ENCODE results near the gene LBP. TPM values are rescaled to one million over a fixed set of nuclear protein-coding genes. Genes with fewer than 3 reads are reported as not detected.

LBP gene
- polyA plus RNA-seq, 1 of the 3 experiments (the other 2 are of a cell fraction), result 0.03 TPM

DNA sequence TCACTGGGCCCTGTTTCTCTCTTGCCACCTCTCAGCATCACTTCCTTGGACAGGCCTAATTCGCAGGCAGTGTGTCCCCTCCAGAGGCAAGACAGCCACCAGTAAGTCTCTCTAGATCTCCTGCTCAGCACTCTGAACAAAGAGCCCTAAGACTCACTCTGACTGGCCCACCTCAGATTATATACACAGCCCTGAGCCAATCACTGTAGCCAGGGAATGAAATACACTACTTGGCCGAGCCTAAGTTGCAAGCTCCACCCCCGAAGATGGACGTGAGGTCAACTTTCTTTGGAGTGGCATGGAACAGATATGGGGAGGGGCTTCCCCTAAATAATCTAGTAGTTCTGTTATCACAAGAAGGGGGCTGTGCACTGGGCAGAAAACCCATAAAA, 38.2 kb upstream of the LBP start:
- WGBS (ENCODE audit: low lambda C conversion rate), result 29% methylated on average over 1 of the region's 4 CpGs
- no peak overlapping the region for H3K27ac ChIP-seq (ENCODE audit: low read depth in 2 of 2, low read length in 1 of 2)
- TF ChIP-seq RCOR1 (IDR thresholded peaks at IDR 0.05; ENCODE audit: low read length) (no peak), TAF1 (IDR thresholded peaks at IDR 0.05; ENCODE audit: borderline replicate concordance, low read depth, low read length) (no peak), ELF1 (IDR thresholded peaks at IDR 0.05) (no peak), RXRA (IDR thresholded peaks at IDR 0.05; ENCODE audit: borderline replicate concordance, low read depth) (no peak), CHD2 (IDR thresholded peaks at IDR 0.05; ENCODE audit: low read length, partially characterized antibody) (no peak), SIN3A (IDR thresholded peaks at IDR 0.05; ENCODE audit: borderline replicate concordance, low read depth, low read length) (no peak), TEAD4 (IDR thresholded peaks at IDR 0.05; ENCODE audit: borderline replicate concordance, insufficient read depth) (no peak), FOSL2 (IDR thresholded peaks at IDR 0.05; ENCODE audit: borderline replicate concordance, low read depth) (no peak), TCF12 (IDR thresholded peaks at IDR 0.05) (no peak), SMC3 (IDR thresholded peaks at IDR 0.05; ENCODE audit: low read depth, low read length) (no peak), MEF2A (IDR thresholded peaks at IDR 0.05; ENCODE audit: borderline replicate concordance, low read depth) (no peak)
- TF ChIP-seq, protein P1, sequence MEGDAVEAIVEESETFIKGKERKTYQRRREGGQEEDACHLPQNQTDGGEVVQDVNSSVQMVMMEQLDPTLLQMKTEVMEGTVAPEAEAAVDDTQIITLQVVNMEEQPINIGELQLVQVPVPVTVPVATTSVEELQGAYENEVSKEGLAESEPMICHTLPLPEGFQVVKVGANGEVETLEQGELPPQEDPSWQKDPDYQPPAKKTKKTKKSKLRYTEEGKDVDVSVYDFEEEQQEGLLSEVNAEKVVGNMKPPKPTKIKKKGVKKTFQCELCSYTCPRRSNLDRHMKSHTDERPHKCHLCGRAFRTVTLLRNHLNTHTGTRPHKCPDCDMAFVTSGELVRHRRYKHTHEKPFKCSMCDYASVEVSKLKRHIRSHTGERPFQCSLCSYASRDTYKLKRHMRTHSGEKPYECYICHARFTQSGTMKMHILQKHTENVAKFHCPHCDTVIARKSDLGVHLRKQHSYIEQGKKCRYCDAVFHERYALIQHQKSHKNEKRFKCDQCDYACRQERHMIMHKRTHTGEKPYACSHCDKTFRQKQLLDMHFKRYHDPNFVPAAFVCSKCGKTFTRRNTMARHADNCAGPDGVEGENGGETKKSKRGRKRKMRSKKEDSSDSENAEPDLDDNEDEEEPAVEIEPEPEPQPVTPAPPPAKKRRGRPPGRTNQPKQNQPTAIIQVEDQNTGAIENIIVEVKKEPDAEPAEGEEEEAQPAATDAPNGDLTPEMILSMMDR (IDR thresholded peaks at IDR 0.05), result no peak
- TF ChIP-seq, protein P2, sequence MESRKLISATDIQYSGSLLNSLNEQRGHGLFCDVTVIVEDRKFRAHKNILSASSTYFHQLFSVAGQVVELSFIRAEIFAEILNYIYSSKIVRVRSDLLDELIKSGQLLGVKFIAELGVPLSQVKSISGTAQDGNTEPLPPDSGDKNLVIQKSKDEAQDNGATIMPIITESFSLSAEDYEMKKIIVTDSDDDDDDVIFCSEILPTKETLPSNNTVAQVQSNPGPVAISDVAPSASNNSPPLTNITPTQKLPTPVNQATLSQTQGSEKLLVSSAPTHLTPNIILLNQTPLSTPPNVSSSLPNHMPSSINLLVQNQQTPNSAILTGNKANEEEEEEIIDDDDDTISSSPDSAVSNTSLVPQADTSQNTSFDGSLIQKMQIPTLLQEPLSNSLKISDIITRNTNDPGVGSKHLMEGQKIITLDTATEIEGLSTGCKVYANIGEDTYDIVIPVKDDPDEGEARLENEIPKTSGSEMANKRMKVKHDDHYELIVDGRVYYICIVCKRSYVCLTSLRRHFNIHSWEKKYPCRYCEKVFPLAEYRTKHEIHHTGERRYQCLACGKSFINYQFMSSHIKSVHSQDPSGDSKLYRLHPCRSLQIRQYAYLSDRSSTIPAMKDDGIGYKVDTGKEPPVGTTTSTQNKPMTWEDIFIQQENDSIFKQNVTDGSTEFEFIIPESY (IDR thresholded peaks at IDR 0.05; ENCODE audit: borderline replicate concordance, low read depth), result no peak
- H4K20me1 ChIP-seq (ENCODE audit: insufficient read depth), result no peaks in the 10 kb centered on the region
- no peak overlapping the region for H3K9ac ChIP-seq
- H3F3A ChIP-seq (replicated peaks; ENCODE audit: insufficient read depth), result peaks cover 4% of the 10 kb centered on the region
- no peaks in the 10 kb centered on the region for H3K9me3 ChIP-seq
- H3K36me3 ChIP-seq (replicated peaks in 1 of 2; ENCODE audit: control insufficient read depth in 1 of 2, insufficient read depth in 2 of 2, low read length in 1 of 2), result no peaks in the 10 kb centered on the region
- H3K4me3 ChIP-seq (ENCODE audit: low read depth in 2 of 2, low read length in 1 of 2), result no peak overlapping the region
- H3K9me2 ChIP-seq, result no peaks in the 10 kb centered on the region
- no peaks in the 10 kb centered on the region for H3K27me3 ChIP-seq (ENCODE audit: insufficient read depth)
- no peaks in the 10 kb centered on the region for H3K79me2 ChIP-seq (ENCODE audit: insufficient read depth)
- POLR2A ChIA-PET, result no interaction called here
- DNase-seq, result no peak
- H3K4me1 ChIP-seq (ENCODE audit: control insufficient read depth in 1 of 2, insufficient read depth in 2 of 2, low read depth in 1 of 2, low read length in 1 of 2), result no peaks in the 10 kb centered on the region
- H2AFZ ChIP-seq (ENCODE audit: low read depth), result no peak overlapping the region
- CTCF ChIA-PET, result interaction anchor here (0.9 to 1.5 kb wide), 3 partner anchors 78 to 744 kb away, joined by 3 read pairs; no protein-coding TSS in a partner anchor
- H3K4me2 ChIP-seq, result no peak overlapping the region

DNA sequence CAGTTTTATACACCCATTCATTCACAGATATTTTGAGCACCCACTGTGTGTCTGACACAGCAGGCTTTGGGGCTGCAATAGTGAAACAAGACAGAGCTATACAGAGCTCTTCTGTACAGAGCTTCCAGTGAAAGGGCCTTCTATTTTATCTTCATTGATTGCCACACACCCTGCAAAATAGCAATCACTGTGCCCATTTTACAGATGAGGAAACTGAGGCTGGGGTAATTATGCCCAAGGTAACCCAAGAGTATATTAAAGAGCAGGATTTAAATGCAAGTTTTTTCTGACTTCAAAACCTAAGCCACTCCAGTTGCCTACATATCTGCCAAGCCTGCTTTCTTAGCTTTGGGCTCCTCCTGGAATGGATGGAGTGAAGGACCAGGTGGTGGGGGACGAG, 37.8 kb upstream of the LBP start:
- no peak overlapping the region for H3K4me2 ChIP-seq
- TF ChIP-seq JUND (IDR thresholded peaks at IDR 0.05) (no peak), POLR2AphosphoS5 (IDR thresholded peaks at IDR 0.05; ENCODE audit: low read depth, low read length) (no peak), TEAD4 (IDR thresholded peaks at IDR 0.05; ENCODE audit: borderline replicate concordance, insufficient read depth) (no peak), FOXJ3 (CRISPR knock-in tag; IDR thresholded peaks at IDR 0.05) (no peak), NFIC (IDR thresholded peaks at IDR 0.05; ENCODE audit: borderline replicate concordance) (no peak), NRF1 (IDR thresholded peaks at IDR 0.05; ENCODE audit: low read depth, low read length) (no peak), RCOR1 (IDR thresholded peaks at IDR 0.05; ENCODE audit: low read length) (no peak), FOSL2 (IDR thresholded peaks at IDR 0.05; ENCODE audit: borderline replicate concordance, low read depth) (no peak), RFX5 (IDR thresholded peaks at IDR 0.05; ENCODE audit: low read length) (no peak)
- TF ChIP-seq, protein P1 (IDR thresholded peaks at IDR 0.05), result no peak
- TF ChIP-seq, protein P3, sequence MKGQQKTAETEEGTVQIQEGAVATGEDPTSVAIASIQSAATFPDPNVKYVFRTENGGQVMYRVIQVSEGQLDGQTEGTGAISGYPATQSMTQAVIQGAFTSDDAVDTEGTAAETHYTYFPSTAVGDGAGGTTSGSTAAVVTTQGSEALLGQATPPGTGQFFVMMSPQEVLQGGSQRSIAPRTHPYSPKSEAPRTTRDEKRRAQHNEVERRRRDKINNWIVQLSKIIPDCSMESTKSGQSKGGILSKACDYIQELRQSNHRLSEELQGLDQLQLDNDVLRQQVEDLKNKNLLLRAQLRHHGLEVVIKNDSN (IDR thresholded peaks at IDR 0.05; ENCODE audit: borderline replicate concordance, low read depth), result no peak
- POLR2A ChIA-PET, result no interaction called here
- no peak overlapping the region for H2AFZ ChIP-seq (ENCODE audit: low read depth)
- H3K4me3 ChIP-seq (ENCODE audit: low read depth in 2 of 2, low read length in 1 of 2), result no peak overlapping the region
- DNase-seq, result no peak
- H3K9ac ChIP-seq, result no peak overlapping the region
- H3K9me2 ChIP-seq, result no peaks in the 10 kb centered on the region
- H3K79me2 ChIP-seq (ENCODE audit: insufficient read depth), result no peaks in the 10 kb centered on the region
- H3K4me1 ChIP-seq (ENCODE audit: control insufficient read depth in 1 of 2, insufficient read depth in 2 of 2, low read depth in 1 of 2, low read length in 1 of 2), result no peaks in the 10 kb centered on the region
- H3K27ac ChIP-seq (ENCODE audit: low read depth in 2 of 2, low read length in 1 of 2), result no peak overlapping the region
- H3K36me3 ChIP-seq (replicated peaks in 1 of 2; ENCODE audit: control insufficient read depth in 1 of 2, insufficient read depth in 2 of 2, low read length in 1 of 2), result no peaks in the 10 kb centered on the region
- 67% methylated on average over 1 of the region's 1 CpG for WGBS (ENCODE audit: low lambda C conversion rate)
- CTCF ChIA-PET, result interaction anchor here (0.7 to 1.5 kb wide), 4 partner anchors 13 to 251 kb away, joined by 3 to 4 read pairs (median 3); no protein-coding TSS in a partner anchor
- no peaks in the 10 kb centered on the region for H3K9me3 ChIP-seq
- no peaks in the 10 kb centered on the region for H4K20me1 ChIP-seq (ENCODE audit: insufficient read depth)
- H3K27me3 ChIP-seq (ENCODE audit: insufficient read depth), result no peaks in the 10 kb centered on the region
- peaks cover 1% of the 10 kb centered on the region for H3F3A ChIP-seq (replicated peaks; ENCODE audit: insufficient read depth)
